Colonic mucosa (tissue), 4 donors: ENCODE data around the gene METTL24. TPM values are rescaled to one million over a fixed set of nuclear protein-coding genes. Genes with fewer than 3 reads are reported as not detected.

ENCODE experiments used
- DNase-seq: peaks from one replicate; pipeline ENCODE4 v3.0.0-alpha.2; 2020
- H3K27ac ChIP-seq: fragments of 200-600 bp; one replicate; pipeline ENCODE4 v1.8.0; 2021
- H3K27me3 ChIP-seq: fragments of 200-600 bp; one replicate; pipeline ENCODE4 v1.8.0; 2021
- H3K36me3 ChIP-seq: fragments of 200-600 bp; one replicate; pipeline ENCODE4 v1.8.0; 2021
- H3K4me1 ChIP-seq: fragments of 200-600 bp; one replicate; pipeline ENCODE4 v1.8.0; 2021; ENCODE audit warnings: mild to moderate bottlenecking
- H3K4me3 ChIP-seq: fragments of 200-600 bp; one replicate; pipeline ENCODE4 v1.8.0; 2021
- H3K9ac ChIP-seq, 2 donors: one replicate each; pipeline ENCODE4 v1.7.0; 2013; ENCODE audit warnings: control low read depth in 2 of 2, low read depth in 2 of 2, low read length in 2 of 2
- H3K9me3 ChIP-seq: fragments of 200-600 bp; one replicate; pipeline ENCODE4 v1.8.0; 2021
- CTCF ChIP-seq: fragments of 200-600 bp; IDR thresholded peaks from one replicate; pipeline ENCODE4 v1.8.0; 2022; ENCODE audit warnings: antibody characterized with exemption, mild to moderate bottlenecking
- intact Hi-C: fragments of 100-400 bp; cut with DNase I; formaldehyde crosslinking; loops from one replicate; pipeline ENCODE4 v1.14.1; 2022
- total RNA-seq, 2 donors: library from RNA; stranded (reverse); fragmentation: NEBNext Ultra II Directional in 1 of 2; extraction: Animal tissue kit (Norgen Biotek cat#: 25700) in 1 of 2; gene quantifications; one replicate each; pipeline ENCODE4 v1.2.1, GENCODE V29; 2021
- donor health status: healthy.
- donor health status: DM: no; HTN: no; CAD: no.
- donor health status: DM: no; HTN: no; CAD: no.

METTL24 gene
- total RNA-seq, 2 donors from 2014 or later = 0.54 to 3.5 TPM

GRCh38 chr6:110233770-110234374 lies 124.3 kb downstream of the METTL24 start:
- no peak for DNase-seq
- Histone ChIP-seq H3K36me3 (no peaks in the 10 kb centered on the region), H3K27ac (no peak overlapping the region), H3K4me3 (no peak overlapping the region), H3K4me1 (no peaks in the 10 kb centered on the region), H3K9ac (no peak overlapping the region), H3K9me3 (no peaks in the 10 kb centered on the region), H3K27me3 (no peaks in the 10 kb centered on the region)
- intact Hi-C loops = no loop called here
- no peak for TF ChIP-seq CTCF

- Histone ChIP-seq H3K36me3 (no peaks in the 10 kb centered on the region), H3K9me3 (no peaks in the 10 kb centered on the region), H3K4me3 (no peak overlapping the region), H3K27ac (no peak overlapping the region), H3K4me1 (no peaks in the 10 kb centered on the region), H3K9ac (no peak overlapping the region), H3K27me3 (no peaks in the 10 kb centered on the region)
- no peak for TF ChIP-seq CTCF
- no peak for DNase-seq
- intact Hi-C loops = no loop called here
Observed at GRCh38 chr6:110232450-110232849, 125.7 kb downstream of the METTL24 start.

GRCh38 chr6:110226261-110226660 lies 131.9 kb downstream of the METTL24 start:
- intact Hi-C loops = no loop called here
- H3K9me3 ChIP-seq = no peaks in the 10 kb centered on the region

GRCh38 chr6:110221738-110222137 lies 136.4 kb downstream of the METTL24 start:
- no peak for DNase-seq
- intact Hi-C loops = no loop called here
- no peaks in the 10 kb centered on the region for H3K27me3 ChIP-seq
- no peak for TF ChIP-seq CTCF
- H3K4me1 ChIP-seq = no peaks in the 10 kb centered on the region
- H3K36me3 ChIP-seq = no peaks in the 10 kb centered on the region
- no peak overlapping the region for H3K27ac ChIP-seq
- no peak overlapping the region for H3K4me3 ChIP-seq
- no peaks in the 10 kb centered on the region for H3K9me3 ChIP-seq
- no peak overlapping the region for H3K9ac ChIP-seq

More at GRCh38 chr6:110226261-110226660, 131.9 kb downstream of the METTL24 start:
- Histone ChIP-seq H3K27ac (no peak overlapping the region), H3K9ac (no peak overlapping the region), H3K36me3 (no peaks in the 10 kb centered on the region), H3K4me1 (no peaks in the 10 kb centered on the region), H3K4me3 (no peak overlapping the region), H3K27me3 (no peaks in the 10 kb centered on the region)
- no peak for TF ChIP-seq CTCF
- no peak for DNase-seq

- H3K9me3 ChIP-seq = no peaks in the 10 kb centered on the region
- no peak overlapping the region for H3K27ac ChIP-seq
- no peak overlapping the region for H3K4me3 ChIP-seq
- intact Hi-C loops = no loop called here
- DNase-seq = no peak
- no peak overlapping the region for H3K9ac ChIP-seq
- TF ChIP-seq CTCF = no peak
- H3K4me1 ChIP-seq = no peaks in the 10 kb centered on the region
- H3K36me3 ChIP-seq = peaks cover 3% of the 10 kb centered on the region
- no peaks in the 10 kb centered on the region for H3K27me3 ChIP-seq
Observed at GRCh38 chr6:110217266-110217665, 140.9 kb downstream of the METTL24 start.
